Stimulated activated CD4-positive, alpha-beta T cell treated with anti-CD3 and anti-CD28 coated beads, Interleukin-4, amount 100 ng/mL, for 1 hour (primary cell): ENCODE measurements around the gene HYAL4.
"Not testable (repeated sequence)": the region's sequence is repeated elsewhere in the genome, so short reads cannot be mapped to it uniquely, and the experiment has no call there.

Source experiments
- DNase-seq: peaks from one replicate; pipeline ENCODE4 v3.0.0-alpha.2; 2020

The HYAL4 gene

GRCh38 chr7:123847868-123848267 lies 2.9 kb downstream of the HYAL4 start:
- no peak for DNase-seq

- DNase-seq: no peak
These were observed 4.9 kb downstream of the HYAL4 start for GRCh38 chr7:123849855-123850254.

- not testable (repeated sequence) for DNase-seq
These were observed 6.4 kb downstream of the HYAL4 start for GRCh38 chr7:123851404-123851803.

GRCh38 chr7:123854291-123854690 lies 9.3 kb downstream of the HYAL4 start:
- DNase-seq: not testable (repeated sequence)

- not testable (repeated sequence) for DNase-seq
These were observed 11.5 kb downstream of the HYAL4 start for GRCh38 chr7:123856428-123856827.

GRCh38 chr7:123860848-123861247 lies 15.9 kb downstream of the HYAL4 start:
- no peak for DNase-seq

- no peak for DNase-seq
These were observed 17.8 kb downstream of the HYAL4 start for GRCh38 chr7:123862775-123863174.

- DNase-seq: no peak
These were observed 18.5 kb downstream of the HYAL4 start for GRCh38 chr7:123863461-123863860.

- no peak for DNase-seq
These were observed 19.0 kb downstream of the HYAL4 start for GRCh38 chr7:123864012-123864411.

- DNase-seq: no peak
These were observed 19.5 kb downstream of the HYAL4 start for GRCh38 chr7:123864436-123864835.

- DNase-seq: no peak
These were observed 20.0 kb downstream of the HYAL4 start for GRCh38 chr7:123864966-123865365.

- peak; percentile 8 for DNase-seq
These were observed 20.6 kb downstream of the HYAL4 start for GRCh38 chr7:123865517-123866117.

- no peak for DNase-seq
These were observed 22.3 kb downstream of the HYAL4 start for GRCh38 chr7:123867225-123867624.

GRCh38 chr7:123871998-123872867 lies 27.3 kb downstream of the HYAL4 start:
- peak; percentile 32 for DNase-seq

GRCh38 chr7:123872908-123873307 lies 27.9 kb downstream of the HYAL4 start:
- no peak for DNase-seq

GRCh38 chr7:123876557-123877256 lies 31.7 kb downstream of the HYAL4 start:
- DNase-seq: no peak

GRCh38 chr7:123879628-123880027 lies 34.7 kb downstream of the HYAL4 start:
- no peak for DNase-seq

GRCh38 chr7:123881300-123881699 lies 36.3 kb downstream of the HYAL4 start:
- no peak for DNase-seq

GRCh38 chr7:123883154-123883553 lies 38.2 kb downstream of the HYAL4 start:
- no peak for DNase-seq

- no peak for DNase-seq
These were observed 43.2 kb downstream of the HYAL4 start for GRCh38 chr7:123888192-123888591.

GRCh38 chr7:123894753-123895152 lies 49.8 kb downstream of the HYAL4 start:
- not testable (repeated sequence) for DNase-seq

- DNase-seq: no peak
These were observed 56.1 kb downstream of the HYAL4 start for GRCh38 chr7:123901101-123901500.

- DNase-seq: no peak
These were observed 60.7 kb downstream of the HYAL4 start for GRCh38 chr7:123905714-123906113.

- DNase-seq: no peak
These were observed 71.3 kb downstream of the HYAL4 start for GRCh38 chr7:123916240-123916724.
